HL-60 (cell line): ENCODE results near the gene ARMC9.

Experiments used
- CTCF ChIP-seq: IDR thresholded peaks from one replicate; pipeline ENCODE4 v1.5.1; 2011; ENCODE audit warnings: low read length, control low read depth, inconsistent platforms; ENCODE audit not compliant: insufficient read depth
- POLR2AphosphoS5 ChIP-seq: IDR thresholded peaks from 2 replicates; pipeline ENCODE4 v1.6.1; 2012; ENCODE audit warnings: low read depth

GRCh38 chr2:231356466-231356844, 158.0 kb downstream of the ARMC9 start:
- TF ChIP-seq CTCF (no peak), POLR2AphosphoS5 (no peak)
